GM12878 (cell line): ENCODE measurements around the gene PCED1B. TPM values are rescaled to one million over a fixed set of nuclear protein-coding genes. Genes with fewer than 3 reads are reported as not detected.

Experiments
- ATAC-seq: fragments of 200-7000 bp; cut with Tn5 transposase; 3 replicates; pipeline ENCODE4 v1.9.1; 2020; ENCODE audit warnings: mild to moderate bottlenecking, moderate library complexity
- BruUV-seq: library from RNA; stranded (reverse); fragments of 400-500 nt; replicated peaks from 2 replicates; lab custom pipeline; 2021; lab: Mats Ljungman, UMichigan
- CTCF ChIA-PET: fragments of 300-600 bp; sonication (Branson Sonifier 250); formaldehyde crosslinking; extraction: SDS; loops from one replicate; lab custom pipeline; 2021; ENCODE audit warnings: inconsistent platforms; lab: Yijun Ruan, JAX
- POLR2A ChIA-PET: fragments of 350-600 bp; formaldehyde crosslinking; extraction: SDS; loops from one replicate; lab custom pipeline; 2021; ENCODE audit warnings: inconsistent platforms; lab: Charles Lee
- RAD21 ChIA-PET: fragments of 300-600 bp; sonication (Branson Sonifier 250); formaldehyde crosslinking; loops from one replicate; lab custom pipeline; 2023; ENCODE audit warnings: antibody characterized with exemption; ENCODE audit not compliant: unreplicated experiment; lab: Charles Lee
- SMC1A ChIA-PET: fragments of 300-600 bp; sonication (Branson Sonifier 250); formaldehyde crosslinking; loops from one replicate; lab custom pipeline; 2023; ENCODE audit not compliant: unreplicated experiment, uncharacterized antibody; lab: Charles Lee
- DNase-seq: peaks from one replicate; pipeline ENCODE4 v3.0.0-alpha.2; 2011; ENCODE audit warnings: low read depth, low spot score
- FAIRE-seq: peaks from 3 replicates; lab custom pipeline; 2011; peaks lifted over from hg19 to GRCh38; lab: Jason Lieb, UNC
- H2AFZ ChIP-seq: 2 replicates; pipeline ENCODE4 v1.6.0; 2011; ENCODE audit warnings: low read depth, low read length, control low read depth; ENCODE audit not compliant: control insufficient read depth
- H3K27ac ChIP-seq: 2 replicates; pipeline ENCODE4 v1.5.1; 2011; ENCODE audit warnings: control low read depth; ENCODE audit not compliant: control insufficient read depth, insufficient read depth
- H3K27me3 ChIP-seq, 2 experiments: replicated peaks in 1 of 2; 2 replicates each; pipeline versions ENCODE4 v1.6.0 to v1.6.1; 2011; ENCODE audit warnings: low read length in 1 of 2; ENCODE audit not compliant: control insufficient read depth in 2 of 2, insufficient read depth in 2 of 2
- H3K36me3 ChIP-seq, 2 experiments: 2 replicates each; pipeline ENCODE4 v1.5.1; 2011; ENCODE audit warnings: low read length in 1 of 2; ENCODE audit not compliant: control insufficient read depth in 2 of 2, insufficient read depth in 2 of 2
- H3K4me1 ChIP-seq: 2 replicates; pipeline ENCODE4 v1.6.1; 2011; ENCODE audit warnings: mild to moderate bottlenecking, low read length, moderate library complexity, mixed read lengths; ENCODE audit not compliant: control insufficient read depth, insufficient read depth
- H3K4me2 ChIP-seq: 2 replicates; pipeline ENCODE4 v1.6.0; 2011; ENCODE audit warnings: control low read depth; ENCODE audit not compliant: control insufficient read depth, insufficient read depth
- H3K4me3 ChIP-seq: fragments of 200-600 bp; sonication (generic); 2 replicates; pipeline ENCODE4 v1.5.1; 2016
- H3K79me2 ChIP-seq: 2 replicates; pipeline ENCODE4 v1.6.0; 2011; ENCODE audit warnings: low read length; ENCODE audit not compliant: control insufficient read depth, insufficient read depth
- H3K9ac ChIP-seq: 2 replicates; pipeline ENCODE4 v1.8.0; 2011; ENCODE audit warnings: low read length, control low read depth, mixed read lengths; ENCODE audit not compliant: control insufficient read depth, insufficient read depth
- H3K9me3 ChIP-seq: replicated peaks from 3 replicates; pipeline ENCODE4 v1.5.1; 2011; ENCODE audit warnings: mild to moderate bottlenecking, low read length; ENCODE audit not compliant: control insufficient read depth, insufficient read depth
- H4K20me1 ChIP-seq: 2 replicates; pipeline ENCODE4 v1.6.0; 2011; ENCODE audit not compliant: control insufficient read depth, insufficient read depth
- ATF2 ChIP-seq: IDR thresholded peaks from 2 replicates; pipeline ENCODE4 v1.6.1; 2012; ENCODE audit warnings: low read length, inconsistent platforms
- ESRRA ChIP-seq: IDR thresholded peaks from 2 replicates; pipeline ENCODE4 v1.6.1; 2012; ENCODE audit warnings: mild to moderate bottlenecking, low read length, improper control_type of control experiment
- FOS ChIP-seq: IDR thresholded peaks from 3 replicates; pipeline ENCODE4 v1.6.1; 2011; ENCODE audit warnings: borderline replicate concordance; ENCODE audit not compliant: insufficient read length; ENCODE audit errors: extremely low read depth
- KLF5 ChIP-seq: fragments of 450-650 bp; IDR thresholded peaks from 2 replicates; pipeline ENCODE4 v1.6.1; 2014; ENCODE audit warnings: mild to moderate bottlenecking; ENCODE audit not compliant: partially characterized antibody
- NFXL1 ChIP-seq: fragments of 450-650 bp; IDR thresholded peaks from 2 replicates; pipeline ENCODE4 v1.6.1; 2017; ENCODE audit warnings: antibody characterized with exemption, mild to moderate bottlenecking, borderline replicate concordance
- REST ChIP-seq: IDR thresholded peaks from 2 replicates; pipeline ENCODE4 v1.6.1; 2012; ENCODE audit warnings: mild to moderate bottlenecking, low read depth, low read length
- ZNF687 ChIP-seq: fragments of 450-650 bp; IDR thresholded peaks from 2 replicates; pipeline ENCODE4 v1.6.1; 2017; ENCODE audit warnings: mild to moderate bottlenecking, moderate library complexity
- WGBS: methylation state at CpG from one replicate; pipeline ENCODE4 v1.1.6; 2016; ENCODE audit warnings: low lambda C conversion rate; ENCODE audit not compliant: insufficient replicate concordance, insufficient coverage; ENCODE audit errors: missing lambda C conversion rate; 5-methylcytosine and 5-hydroxymethylcytosine counted together
- in situ Hi-C: fragments of 300-500 bp; cut with MboI; formaldehyde crosslinking; loops from 9 replicates; pipeline ENCODE4 v1.14.3; 2018; ENCODE audit warnings: mixed read lengths
- intact Hi-C: fragments of 100-400 bp; cut with micrococcal nuclease; formaldehyde crosslinking; loops from one replicate; pipeline ENCODE4 v1.14.2; 2022; ENCODE audit not compliant: unreplicated experiment
- polyA plus RNA-seq, 11 experiments: library from polyadenylated mRNA; depleted of rRNA in 4 of 11; unstranded in 6 of 11; stranded (reverse) in 5 of 11; fragments of >200 nt; fragmentation: Nextera tagmentation in 4 of 11; fragmentation: Illumina TruSeq in 1 of 11; extraction: Ambion mirVana in 4 of 11; extraction: Trizol in 1 of 11; gene quantifications; 1 replicate in 1 of 11; 2 replicates in 10 of 11; pipeline versions ENCODE4 v1.2.1 to v1.2.3, GENCODE V29; 2011 to 2016; ENCODE audit warnings: inconsistent platforms in 2 of 11, missing spikeins in 2 of 11, low read depth in 1 of 11
- total RNA-seq, 4 experiments: library from RNA; depleted of rRNA in 3 of 4; stranded (reverse); fragments of >200 nt in 3 of 4; fragmentation: Illumina TruSeq in 1 of 4; extraction: Trizol in 1 of 4; gene quantifications; 2 replicates each; pipeline versions ENCODE4 v1.2.1 to v1.2.3, GENCODE V29; 2013 to 2021
- TF ChIP-seq, protein P1 (sequence below): fragments of 450-650 bp; formaldehyde crosslinking; IDR thresholded peaks from 2 replicates; pipeline ENCODE4 v1.4.0; 2022; ENCODE audit warnings: mild to moderate bottlenecking, moderate library complexity

PCED1B gene
- total and polyA plus RNA-seq, 10 of the 15 experiments (the other 5 are each of a cell fraction or from before 2014, with no cell fraction given) = 0.80 to 8.8 (median 3.0) TPM

GRCh38 chr12:47088021-47088944 lies 8.9 kb downstream of the PCED1B start (continued):
- TF ChIP-seq ZNF687 = no peak

GRCh38 chr12:47091009-47091408 lies 11.6 kb downstream of the PCED1B start:
- intact Hi-C loops = no loop called here
- H3K4me2 ChIP-seq = no peak overlapping the region
- no peak overlapping the region for H3K27ac ChIP-seq
- CTCF ChIA-PET = no interaction called here
- no peak for ATAC-seq
- H3K9me3 ChIP-seq = no peaks in the 10 kb centered on the region
- H3K36me3 ChIP-seq = no peaks in the 10 kb centered on the region
- in situ Hi-C loops = no loop called here
- 28% methylated on average over 2 of the region's 2 CpGs for whole genome bisulfite sequencing
- no peak for FAIRE-seq
- no peaks in the 10 kb centered on the region for H3K79me2 ChIP-seq
- no TSS peak for BruUV-seq
- H4K20me1 ChIP-seq = no peaks in the 10 kb centered on the region
- DNase-seq = no peak
- POLR2A ChIA-PET = no interaction called here
- H2AFZ ChIP-seq = no peak overlapping the region
- H3K4me3 ChIP-seq = no peak overlapping the region
- H3K9ac ChIP-seq = no peak overlapping the region
- H3K4me1 ChIP-seq = no peaks in the 10 kb centered on the region
- RAD21 ChIA-PET = no interaction called here
- SMC1A ChIA-PET = no interaction called here
- no peaks in the 10 kb centered on the region; a peak in 1 of 4 replicates for H3K27me3 ChIP-seq
- TF ChIP-seq NFXL1 (no peak), ESRRA (no peak), REST (no peak), KLF5 (no peak), ATF2 (no peak), FOS (no peak)
- TF ChIP-seq, protein P1, sequence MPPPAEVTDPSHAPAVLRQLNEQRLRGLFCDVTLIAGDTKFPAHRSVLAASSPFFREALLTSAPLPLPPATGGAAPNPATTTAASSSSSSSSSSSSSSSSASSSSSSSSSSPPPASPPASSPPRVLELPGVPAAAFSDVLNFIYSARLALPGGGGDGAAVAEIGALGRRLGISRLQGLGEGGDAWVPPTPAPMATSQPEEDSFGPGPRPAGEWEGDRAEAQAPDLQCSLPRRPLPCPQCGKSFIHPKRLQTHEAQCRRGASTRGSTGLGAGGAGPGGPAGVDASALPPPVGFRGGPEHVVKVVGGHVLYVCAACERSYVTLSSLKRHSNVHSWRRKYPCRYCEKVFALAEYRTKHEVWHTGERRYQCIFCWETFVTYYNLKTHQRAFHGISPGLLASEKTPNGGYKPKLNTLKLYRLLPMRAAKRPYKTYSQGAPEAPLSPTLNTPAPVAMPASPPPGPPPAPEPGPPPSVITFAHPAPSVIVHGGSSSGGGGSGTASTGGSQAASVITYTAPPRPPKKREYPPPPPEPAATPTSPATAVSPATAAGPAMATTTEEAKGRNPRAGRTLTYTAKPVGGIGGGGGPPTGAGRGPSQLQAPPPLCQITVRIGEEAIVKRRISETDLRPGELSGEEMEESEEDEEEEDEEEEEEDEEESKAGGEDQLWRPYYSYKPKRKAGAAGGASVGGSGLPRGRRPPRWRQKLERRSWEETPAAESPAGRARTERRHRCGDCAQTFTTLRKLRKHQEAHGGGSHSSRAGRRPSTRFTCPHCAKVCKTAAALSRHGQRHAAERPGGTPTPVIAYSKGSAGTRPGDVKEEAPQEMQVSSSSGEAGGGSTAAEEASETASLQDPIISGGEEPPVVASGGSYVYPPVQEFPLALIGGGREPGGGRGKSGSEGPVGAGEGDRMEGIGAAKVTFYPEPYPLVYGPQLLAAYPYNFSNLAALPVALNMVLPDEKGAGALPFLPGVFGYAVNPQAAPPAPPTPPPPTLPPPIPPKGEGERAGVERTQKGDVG (CRISPR knock-in tag) = no peak
